Forelimb muscle (tissue), 1 donor: ENCODE measurements around the gene CEP170. TPM values are rescaled to one million over a fixed set of nuclear protein-coding genes. Genes with fewer than 3 reads are reported as not detected.

Experiments
- polyA plus RNA-seq: library from polyadenylated mRNA; unstranded; fragments of 120-200 nt; gene quantifications from one replicate; pipeline ENCODE4 v1.2.1, GENCODE V29; 2013; ENCODE audit not compliant: insufficient read length

Gene CEP170
- polyA plus RNA-seq, 1 donor: 51.1 TPM

Other genes with a start within 250 kb of the CEP170 start
- gene SDCCAG8, start 760 bp upstream of the CEP170 start, polyA plus RNA-seq: 22.9 TPM